GM19438 (cell line): ENCODE measurements around the gene DENND6A.
"Not testable (repeated sequence)": the region's sequence is repeated elsewhere in the genome, so short reads cannot be mapped to it uniquely, and the experiment has no call there.

Source experiments
- ATAC-seq: cut with Tn5 transposase; IDR thresholded peaks from one replicate; pipeline ENCODE4 v1.9.1; 2021; ENCODE audit warnings: low read depth; ENCODE audit not compliant: unreplicated experiment

The DENND6A gene

DNA sequence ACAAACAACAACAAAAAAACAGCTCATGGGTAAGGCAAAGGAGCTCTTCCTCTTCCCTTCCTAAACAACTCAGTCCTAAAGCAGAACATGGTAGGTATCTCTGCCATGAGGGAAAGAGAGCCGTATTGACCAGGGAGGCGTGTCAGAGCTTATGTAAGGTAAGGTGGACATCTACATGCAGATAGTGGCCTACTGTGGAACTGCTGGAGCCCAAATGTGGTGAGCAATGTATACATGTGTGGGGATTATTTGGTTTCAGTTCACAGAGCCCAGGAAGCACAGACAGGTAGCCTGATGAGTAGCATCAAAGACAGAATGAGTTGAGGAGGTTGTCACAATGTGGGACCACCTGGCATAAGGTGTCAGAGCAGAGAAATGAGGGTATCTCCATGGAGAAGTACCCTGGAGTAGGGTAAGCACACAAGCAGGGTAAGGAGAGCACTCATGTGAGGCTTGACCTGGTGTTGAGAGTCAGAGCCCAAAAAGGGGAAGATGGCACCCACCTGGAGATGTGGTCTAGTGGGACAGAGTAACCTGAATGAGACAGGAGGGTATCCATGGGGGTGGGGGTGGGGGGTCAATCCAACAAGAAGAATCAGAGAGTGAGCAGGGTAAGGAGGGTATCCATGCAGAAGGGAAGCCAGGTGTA is 45.5 kb downstream of the DENND6A start:
- no peak for ATAC-seq

- ATAC-seq, result no peak
These were observed 46.2 kb downstream of the DENND6A start for GRCh38 chr3:57646723-57647122.

- no peak for ATAC-seq
These were observed 48.1 kb downstream of the DENND6A start for GRCh38 chr3:57644740-57645139.

GRCh38 chr3:57637391-57637790 is 55.5 kb downstream of the DENND6A start:
- no peak for ATAC-seq

DNA sequence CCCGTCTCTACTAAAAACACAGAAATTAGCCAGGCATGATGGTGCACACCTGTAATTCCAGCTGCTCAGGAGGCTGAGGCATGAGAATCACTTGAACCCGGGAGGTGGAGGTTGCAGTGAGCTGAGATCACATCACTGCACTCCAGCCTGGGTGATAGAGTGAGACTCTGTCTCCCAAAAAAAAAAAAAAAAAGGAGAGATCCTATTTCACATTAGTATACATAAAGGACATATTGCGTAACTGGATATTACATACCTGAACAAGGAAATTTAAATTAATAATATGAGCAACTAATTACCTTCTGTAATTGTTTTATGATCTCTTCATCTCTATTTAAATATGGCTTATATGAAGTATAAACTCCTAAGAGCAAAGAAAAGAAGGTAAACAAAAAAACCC is 58.6 kb downstream of the DENND6A start:
- not testable (repeated sequence) for ATAC-seq

DNA sequence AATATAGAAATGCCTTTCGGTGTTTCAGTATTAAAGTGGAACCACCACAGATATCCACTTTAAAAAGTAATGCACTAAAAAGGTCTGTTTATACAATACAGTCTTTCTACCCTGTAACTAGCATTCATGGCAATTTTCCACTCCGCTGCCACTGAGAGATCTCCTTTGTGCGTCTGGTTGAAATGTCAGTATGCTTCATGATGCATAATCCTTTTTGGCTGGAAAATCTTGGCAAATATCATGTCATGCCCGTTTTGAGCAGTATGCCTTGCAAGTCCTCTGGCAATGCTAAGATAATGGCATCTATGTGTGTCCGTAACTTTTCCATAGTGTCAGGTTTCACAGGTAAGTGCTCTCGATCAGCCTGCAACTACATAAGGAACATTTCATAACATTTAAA is 64.9 kb downstream of the DENND6A start:
- no peak for ATAC-seq

- ATAC-seq, result no peak
These were observed 68.1 kb downstream of the DENND6A start for GRCh38 chr3:57624801-57625200.

- no peak for ATAC-seq
These were observed 70.5 kb downstream of the DENND6A start for GRCh38 chr3:57622362-57622761.

GRCh38 chr3:57617739-57618138 is 75.1 kb downstream of the DENND6A start:
- no peak for ATAC-seq

DNA sequence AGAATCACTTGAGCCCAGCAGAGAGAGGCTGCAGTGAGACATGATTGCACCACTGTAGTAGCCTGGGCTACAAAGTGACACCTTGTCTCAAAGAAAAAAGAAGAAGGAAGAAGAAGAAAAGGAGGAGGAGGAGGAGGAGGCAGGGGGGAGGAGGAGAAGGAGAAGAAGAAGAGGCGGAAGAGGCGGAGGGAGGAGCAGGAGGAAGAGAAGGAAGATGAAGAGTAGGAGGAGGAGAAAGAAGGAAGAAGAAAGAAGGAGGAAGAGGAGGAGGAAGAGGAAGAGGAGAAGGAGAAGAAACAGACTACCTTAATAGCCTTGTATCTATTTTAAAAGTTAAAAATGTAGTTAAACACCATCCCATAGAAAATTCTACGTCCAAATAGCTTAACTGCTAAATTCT is 76.6 kb downstream of the DENND6A start:
- no peak for ATAC-seq

- not testable (repeated sequence) for ATAC-seq
These were observed 81.0 kb downstream of the DENND6A start for GRCh38 chr3:57611870-57612269.

GRCh38 chr3:57605683-57606082 is 87.2 kb downstream of the DENND6A start:
- ATAC-seq, result no peak

DNA sequence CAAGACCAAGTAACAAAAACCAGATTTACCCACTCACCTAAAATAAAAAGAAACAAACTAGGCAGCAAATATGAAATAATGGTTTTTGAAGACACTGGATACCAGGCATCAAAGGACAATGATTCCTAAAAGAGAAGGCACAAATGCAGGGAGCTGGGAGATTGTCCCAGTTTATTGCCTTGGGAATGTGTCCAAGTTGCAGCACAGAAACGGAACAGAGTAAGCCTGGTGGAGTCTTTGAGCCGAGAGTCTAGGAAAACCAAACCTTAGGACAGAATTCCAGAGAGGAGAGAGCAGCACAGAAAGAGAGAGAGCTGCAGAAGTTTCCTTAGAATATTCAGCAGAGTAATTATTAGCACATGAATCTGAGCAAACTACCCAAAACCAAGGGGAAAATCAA is 87.9 kb downstream of the DENND6A start:
- no peak for ATAC-seq

DNA sequence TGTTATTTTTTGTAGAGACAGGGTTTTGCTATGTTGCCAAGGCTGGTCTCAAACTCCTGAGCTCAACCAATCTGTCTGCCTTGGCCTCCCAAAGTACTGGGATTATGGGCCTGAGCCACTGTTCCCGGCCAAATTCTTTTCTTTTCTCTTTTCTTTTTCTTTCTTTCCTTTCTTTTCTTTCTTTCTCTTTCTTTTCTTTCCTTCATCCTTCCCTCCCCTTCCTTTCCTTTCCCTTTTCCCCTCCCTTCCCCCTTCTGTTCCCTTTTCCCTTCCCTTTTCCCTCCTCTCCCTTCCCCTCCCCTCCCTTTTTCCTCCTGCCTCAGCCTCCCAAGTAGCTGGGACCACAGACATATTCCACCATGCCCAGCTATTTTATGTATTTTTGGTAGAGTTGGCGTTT is 92.7 kb downstream of the DENND6A start:
- no peak for ATAC-seq

DNA sequence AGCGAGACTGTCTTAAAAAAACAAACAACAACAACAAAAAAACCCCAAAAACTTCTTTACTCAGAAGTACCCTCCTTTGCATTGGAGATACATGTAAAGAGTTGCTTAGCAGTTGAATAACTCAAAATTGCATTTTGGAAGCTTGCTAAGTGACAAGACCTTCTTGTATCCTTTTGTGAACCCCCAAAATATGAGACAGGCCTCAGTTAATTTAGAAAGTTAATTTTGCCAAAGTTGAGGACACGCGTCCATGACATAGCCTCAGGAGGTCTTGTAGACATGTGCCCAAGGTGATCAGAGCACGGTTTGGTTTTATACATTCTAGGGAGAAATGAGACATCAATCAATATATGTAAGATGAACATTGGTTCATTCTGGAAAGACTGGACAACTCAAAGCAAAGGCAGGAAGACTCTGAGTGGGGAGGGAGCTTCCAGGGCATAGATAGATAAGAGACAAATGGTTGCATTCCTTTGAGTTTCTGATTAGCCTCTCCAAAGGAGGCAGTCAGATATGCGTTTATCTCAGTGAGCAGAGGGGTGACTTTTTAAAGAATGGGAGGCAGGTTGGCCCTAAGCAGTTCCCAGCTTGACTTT is 94.0 kb downstream of the DENND6A start:
- no peak for ATAC-seq

GRCh38 chr3:57597127-57597923 is 95.6 kb downstream of the DENND6A start, which contains the start of gene ARF4:
Gene ARF4, minus strand, starts transcription at chr3:57597344. Its CDS starts 204 bp downstream, at chr3:57597140.
- ATAC-seq, result peak; percentile 92

DNA sequence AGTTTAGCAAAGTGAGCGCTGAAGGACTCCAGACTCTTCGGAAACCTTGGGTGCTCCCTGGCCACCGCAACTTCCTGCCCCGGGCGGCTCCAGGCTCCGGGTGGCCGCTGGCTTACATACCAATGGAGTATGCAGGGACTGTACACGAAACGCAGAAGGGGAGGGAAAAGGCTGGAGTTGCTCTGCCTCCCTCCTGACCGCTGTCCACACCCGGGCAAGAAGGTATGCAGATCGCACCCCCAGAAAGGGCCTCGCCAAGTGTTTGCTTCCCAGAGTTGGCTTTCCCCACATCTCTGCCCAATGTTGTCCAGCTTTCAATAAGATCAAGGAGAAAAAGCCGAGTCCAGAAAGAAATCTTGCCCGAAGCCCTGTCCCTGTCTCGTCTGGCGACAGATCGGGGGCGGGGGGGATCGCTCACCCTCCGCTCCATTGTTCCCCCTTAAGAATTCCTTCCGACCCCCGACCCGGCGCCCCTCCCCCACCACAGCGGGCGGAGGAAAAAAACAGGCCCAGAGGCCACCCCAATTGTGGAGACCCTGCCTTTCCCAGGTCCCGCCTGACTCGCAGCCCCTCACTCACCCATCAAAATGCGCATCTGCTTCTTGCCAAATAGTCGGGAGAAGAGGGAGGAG is 96.3 kb downstream of the DENND6A start:
- no peak for ATAC-seq

DNA sequence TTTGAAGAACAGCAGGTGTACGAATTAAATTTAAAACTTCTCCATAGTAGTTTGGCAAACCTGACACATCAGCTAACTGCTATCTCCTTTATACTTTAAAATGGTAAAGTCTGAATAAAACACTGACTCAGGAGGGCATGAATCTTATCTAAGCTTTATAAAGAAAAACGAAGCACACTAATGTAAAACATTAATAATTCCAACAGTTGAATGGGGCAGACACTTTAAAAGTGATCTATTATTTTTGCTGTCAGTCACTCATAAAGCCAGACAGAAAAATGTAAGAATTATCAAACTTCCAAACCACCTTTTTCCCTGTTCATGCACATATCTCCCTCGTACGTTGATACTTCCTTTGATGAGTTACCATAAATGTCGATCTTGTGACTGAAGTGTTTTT is 98.3 kb downstream of the DENND6A start:
- no peak for ATAC-seq

DNA sequence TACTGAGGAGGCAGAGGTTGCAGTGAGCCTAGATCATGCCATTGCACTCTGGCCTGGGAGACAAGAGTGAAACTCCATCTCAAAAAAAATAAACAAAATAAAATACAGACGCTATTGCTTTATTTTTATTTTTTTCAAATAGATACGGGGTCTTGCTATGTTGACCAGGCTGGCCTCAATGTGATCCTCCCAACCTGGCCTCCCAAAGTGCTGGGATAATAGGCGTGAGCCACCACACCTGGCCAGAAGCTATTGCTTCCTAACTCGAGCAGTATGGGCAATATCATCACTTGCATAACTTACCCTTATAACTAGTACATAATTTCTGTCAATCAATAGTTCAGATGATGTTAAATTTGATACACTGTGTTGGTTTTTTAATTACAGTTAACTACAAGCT is 98.7 kb downstream of the DENND6A start:
- no peak for ATAC-seq

DNA sequence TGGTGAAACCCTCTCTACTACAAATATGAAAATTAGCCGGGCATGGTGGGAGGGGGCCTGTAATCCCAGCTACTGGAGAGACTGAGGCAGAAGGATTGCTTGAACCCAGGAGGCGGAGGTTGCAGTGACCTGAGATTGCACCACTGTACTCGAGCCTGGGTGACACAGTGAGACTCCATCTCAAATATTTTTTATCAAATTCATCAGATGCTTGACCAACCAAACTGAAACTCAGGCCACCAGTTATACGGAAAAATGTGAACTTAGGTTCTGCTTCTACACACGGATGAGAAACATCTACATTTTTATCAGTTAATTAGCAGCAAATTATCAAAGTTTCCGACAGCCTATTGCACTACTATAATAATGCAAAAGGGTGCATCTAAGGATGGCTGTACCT is 100.6 kb downstream of the DENND6A start:
- ATAC-seq, result no peak

GRCh38 chr3:57587905-57588304 is 105.0 kb downstream of the DENND6A start:
- no peak for ATAC-seq
